PC-3 (cell line): ENCODE results near the gene PRDM10. TPM values are rescaled to one million over a fixed set of nuclear protein-coding genes. Genes with fewer than 3 reads are reported as not detected.

Experiments used
- ATAC-seq: fragments of 200-7000 bp; cut with Tn5 transposase; 2 replicates; pipeline ENCODE4 v1.9.1; 2020; ENCODE audit warnings: mild to moderate bottlenecking, moderate library complexity
- BruUV-seq: library from RNA; stranded (reverse); fragments of 400-500 nt; replicated peaks from 2 replicates; lab custom pipeline; 2021; lab: Mats Ljungman, UMichigan
- CTCF ChIA-PET: fragments of 300-600 bp; sonication (Branson Sonifier 250); formaldehyde crosslinking; loops from one replicate; lab custom pipeline; 2022; ENCODE audit warnings: antibody characterized with exemption; lab: Charles Lee
- POLR2A ChIA-PET: fragments of 300-600 bp; sonication (Branson Sonifier 250); formaldehyde crosslinking; loops from one replicate; lab custom pipeline; 2022; ENCODE audit warnings: antibody characterized with exemption; ENCODE audit not compliant: unreplicated experiment; lab: Charles Lee
- DNase-seq: peaks from one replicate; pipeline ENCODE4 v3.0.0-alpha.2; 2015
- H2AFZ ChIP-seq: fragments of 300-600 bp; sonication (generic); 2 replicates; pipeline ENCODE4 v1.6.0; 2016; ENCODE audit warnings: antibody characterized with exemption, low read length
- H3F3A ChIP-seq: fragments of 300-600 bp; sonication (generic); one replicate; pipeline ENCODE4 v1.6.0; 2017; ENCODE audit warnings: antibody characterized with exemption, low read length, control low read depth, mild to moderate bottlenecking; ENCODE audit not compliant: unreplicated experiment
- H3K27ac ChIP-seq: fragments of 300-600 bp; sonication (generic); 2 replicates; pipeline ENCODE4 v1.5.1; 2016; ENCODE audit warnings: mild to moderate bottlenecking, low read length
- H3K27me3 ChIP-seq: fragments of 300-600 bp; sonication (generic); 2 replicates; pipeline ENCODE4 v1.6.1; 2016; ENCODE audit warnings: low read length, mixed read lengths
- H3K36me3 ChIP-seq: fragments of 300-600 bp; sonication (generic); 2 replicates; pipeline ENCODE4 v1.6.1; 2016; ENCODE audit warnings: low read depth, mixed run types, low read length, mixed read lengths
- H3K4me1 ChIP-seq: fragments of 300-600 bp; sonication (generic); 2 replicates; pipeline ENCODE4 v1.5.1; 2016; ENCODE audit warnings: low read length; ENCODE audit not compliant: insufficient read depth
- H3K4me2 ChIP-seq: fragments of 300-600 bp; sonication (generic); 2 replicates; pipeline ENCODE4 v1.6.0; 2016; ENCODE audit warnings: low read length
- H3K4me3 ChIP-seq: fragments of 300-600 bp; sonication (generic); 2 replicates; pipeline ENCODE4 v1.5.1; 2016; ENCODE audit warnings: mild to moderate bottlenecking, low read length, mixed read lengths
- H3K79me2 ChIP-seq: fragments of 300-600 bp; sonication (generic); 2 replicates; pipeline ENCODE4 v1.6.1; 2017; ENCODE audit warnings: low read length, mixed read lengths
- H3K9ac ChIP-seq: fragments of 300-600 bp; sonication (generic); 2 replicates; pipeline ENCODE4 v1.6.0; 2016; ENCODE audit warnings: mild to moderate bottlenecking, low read length
- H3K9me2 ChIP-seq: fragments of 300-600 bp; sonication (generic); replicated peaks from 2 replicates; pipeline ENCODE4 v1.6.1; 2016; ENCODE audit warnings: mixed run types, low read length, mixed read lengths
- H3K9me3 ChIP-seq: fragments of 300-600 bp; sonication (generic); 2 replicates; pipeline ENCODE4 v1.6.1; 2016; ENCODE audit warnings: low read length, mixed read lengths
- H4K20me1 ChIP-seq: fragments of 300-600 bp; sonication (generic); 2 replicates; pipeline ENCODE4 v1.6.1; 2016; ENCODE audit warnings: low read length, mixed read lengths
- EZH2 ChIP-seq: fragments of 300-600 bp; sonication (generic); IDR thresholded peaks from one replicate; pipeline ENCODE4 v1.6.1; 2017; ENCODE audit warnings: antibody characterized with exemption, mild to moderate bottlenecking, low read length; ENCODE audit not compliant: unreplicated experiment
- EZH2phosphoT487 ChIP-seq: fragments of 300-600 bp; sonication (generic); IDR thresholded peaks from 2 replicates; pipeline ENCODE4 v1.6.1; 2018; ENCODE audit warnings: mild to moderate bottlenecking, antibody characterized with exemption, low read length, borderline replicate concordance
- intact Hi-C: fragments of 100-400 bp; cut with micrococcal nuclease; formaldehyde crosslinking; loops from 2 replicates; pipeline ENCODE4 v1.9.0; 2023
- total RNA-seq: library from RNA; depleted of rRNA; stranded (reverse); fragments of >200 nt; gene quantifications from 2 replicates; pipeline ENCODE4 v1.2.3, GENCODE V29; 2014
- TF ChIP-seq, protein P1 (sequence below): fragments of 300-600 bp; sonication (generic); conservative IDR thresholded peaks from 2 replicates; pipeline ENCODE4 v1.5.1; 2017; ENCODE audit warnings: antibody characterized with exemption, low read depth, mild to moderate bottlenecking, low read length

PRDM10 gene
- total RNA-seq, 1 experiment from 2014 or later = 7.3 TPM

DNA sequence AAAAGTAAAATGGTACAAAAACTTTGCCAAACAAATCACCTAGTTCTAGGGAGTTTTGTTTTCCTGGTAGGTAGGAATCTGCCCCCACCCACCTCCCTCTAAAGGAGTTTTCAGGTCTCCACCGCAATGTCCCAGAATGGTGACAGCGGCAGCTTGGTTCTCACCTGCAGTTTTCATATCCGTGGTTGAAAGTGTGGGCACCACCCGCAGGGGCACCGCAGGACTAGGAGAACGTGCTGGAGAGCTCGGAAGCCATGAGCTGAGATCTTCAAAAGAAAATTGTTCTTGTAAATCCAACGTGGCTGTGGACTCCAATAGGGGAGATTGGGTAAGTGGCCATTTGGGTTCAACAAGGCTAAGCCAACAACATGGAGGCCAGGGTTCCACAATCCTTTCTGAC lies 118.1 kb downstream of the PRDM10 start:
- Histone ChIP-seq H3K36me3 (peaks cover 95% of the 10 kb centered on the region), H3K27ac (no peak overlapping the region), H3F3A (no peaks in the 10 kb centered on the region), H3K79me2 (no peaks in the 10 kb centered on the region; the same call in 1 of the 2 replicates), H4K20me1 (no peaks in the 10 kb centered on the region), H3K27me3 (no peaks in the 10 kb centered on the region), H3K9ac (no peak overlapping the region), H3K4me3 (no peak overlapping the region), H3K4me2 (no peak overlapping the region), H3K9me2 (no peaks in the 10 kb centered on the region), H3K9me3 (no peaks in the 10 kb centered on the region), H2AFZ (no peak overlapping the region), H3K4me1 (no peaks in the 10 kb centered on the region)
- ChIA-PET POLR2A (no interaction called here), CTCF (no interaction called here)
- no TSS peak for BruUV-seq
- TF ChIP-seq EZH2 (no peak), EZH2phosphoT487 (no peak)
- intact Hi-C loops = no loop called here
- DNase-seq (no peak), ATAC-seq (no peak)

DNA sequence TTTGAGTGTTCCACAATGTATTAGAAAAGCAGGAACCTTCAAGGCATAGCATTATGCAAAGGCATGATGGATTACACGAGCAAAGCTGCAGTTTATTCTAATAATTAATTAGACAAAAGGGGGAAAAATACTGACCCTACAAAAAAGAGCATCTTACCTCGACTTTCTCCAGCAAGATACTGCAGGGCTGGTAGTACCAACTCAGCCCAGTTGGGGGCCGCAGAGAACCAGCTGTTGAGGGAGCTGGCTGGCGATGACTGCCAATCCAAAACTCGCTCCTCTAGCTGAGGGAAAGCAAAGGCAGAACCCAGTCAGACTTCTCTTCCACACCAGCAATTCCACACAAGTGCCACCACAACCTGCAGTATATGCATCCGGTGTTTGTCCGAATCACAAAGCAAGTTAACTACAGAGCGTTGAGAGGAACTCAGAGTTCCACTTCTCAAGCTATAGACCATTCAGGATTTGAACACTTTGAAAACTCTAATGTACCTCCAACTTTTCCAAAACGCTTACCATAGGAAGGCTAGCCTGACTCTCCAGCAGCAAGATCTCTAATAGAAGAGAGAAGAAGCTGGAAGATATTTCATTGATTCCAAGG lies 121.0 kb downstream of the PRDM10 start:
- peak; percentile 87 for ATAC-seq
- no peak overlapping the region for H2AFZ ChIP-seq
- no peaks in the 10 kb centered on the region for H3K9me3 ChIP-seq
- no peak overlapping the region for H3K4me2 ChIP-seq
- no TSS peak for BruUV-seq
- intact Hi-C loops = no loop called here
- H3K79me2 ChIP-seq = no peaks in the 10 kb centered on the region
- no peak overlapping the region for H3K27ac ChIP-seq
- peak; percentile 74 for DNase-seq
- H3K36me3 ChIP-seq = peaks cover 98% of the 10 kb centered on the region
- TF ChIP-seq EZH2 (no peak), EZH2phosphoT487 (no peak)
- TF ChIP-seq, protein P1, sequence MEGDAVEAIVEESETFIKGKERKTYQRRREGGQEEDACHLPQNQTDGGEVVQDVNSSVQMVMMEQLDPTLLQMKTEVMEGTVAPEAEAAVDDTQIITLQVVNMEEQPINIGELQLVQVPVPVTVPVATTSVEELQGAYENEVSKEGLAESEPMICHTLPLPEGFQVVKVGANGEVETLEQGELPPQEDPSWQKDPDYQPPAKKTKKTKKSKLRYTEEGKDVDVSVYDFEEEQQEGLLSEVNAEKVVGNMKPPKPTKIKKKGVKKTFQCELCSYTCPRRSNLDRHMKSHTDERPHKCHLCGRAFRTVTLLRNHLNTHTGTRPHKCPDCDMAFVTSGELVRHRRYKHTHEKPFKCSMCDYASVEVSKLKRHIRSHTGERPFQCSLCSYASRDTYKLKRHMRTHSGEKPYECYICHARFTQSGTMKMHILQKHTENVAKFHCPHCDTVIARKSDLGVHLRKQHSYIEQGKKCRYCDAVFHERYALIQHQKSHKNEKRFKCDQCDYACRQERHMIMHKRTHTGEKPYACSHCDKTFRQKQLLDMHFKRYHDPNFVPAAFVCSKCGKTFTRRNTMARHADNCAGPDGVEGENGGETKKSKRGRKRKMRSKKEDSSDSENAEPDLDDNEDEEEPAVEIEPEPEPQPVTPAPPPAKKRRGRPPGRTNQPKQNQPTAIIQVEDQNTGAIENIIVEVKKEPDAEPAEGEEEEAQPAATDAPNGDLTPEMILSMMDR = peak; percentile 86
- no peaks in the 10 kb centered on the region for H3K9me2 ChIP-seq
- ChIA-PET POLR2A (interaction anchor here (0.5 kb wide), 1 partner anchor 189 kb away, joined by 7 read pairs; no protein-coding TSS in a partner anchor), CTCF (interaction anchor here (0.5 to 1.5 kb wide), 4 partner anchors 185 to 428 kb away, joined by 3 to 20 read pairs (median 4); no protein-coding TSS in a partner anchor)
- no peaks in the 10 kb centered on the region for H3K4me1 ChIP-seq
- H3K9ac ChIP-seq = no peak overlapping the region
- no peak overlapping the region for H3K4me3 ChIP-seq
- H3F3A ChIP-seq = no peaks in the 10 kb centered on the region
- H4K20me1 ChIP-seq = no peaks in the 10 kb centered on the region
- H3K27me3 ChIP-seq = no peaks in the 10 kb centered on the region

DNA sequence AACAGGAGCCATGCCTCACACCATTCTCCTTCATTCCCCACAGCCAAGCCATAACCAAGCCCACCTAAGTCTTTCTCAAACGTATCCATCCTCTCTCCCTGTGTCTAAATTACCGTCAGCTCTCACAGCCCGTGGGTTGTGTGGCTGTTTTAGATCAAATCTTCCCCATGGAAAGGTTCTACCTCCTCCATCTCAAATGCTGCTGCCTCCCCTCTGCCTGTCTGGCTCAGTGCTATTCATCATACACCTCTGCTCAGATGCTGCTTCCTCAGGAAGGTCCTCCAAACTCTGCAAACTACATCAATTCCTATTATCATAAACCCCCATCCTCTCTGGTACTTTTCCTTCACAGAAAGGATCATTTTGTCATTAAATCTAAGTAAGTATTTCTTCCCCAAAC lies 122.3 kb downstream of the PRDM10 start:
- intact Hi-C loops = no loop called here
- BruUV-seq = no TSS peak
- Histone ChIP-seq H3K4me2 (no peak overlapping the region), H3F3A (no peaks in the 10 kb centered on the region), H3K4me3 (no peak overlapping the region), H3K36me3 (peaks cover 98% of the 10 kb centered on the region), H3K9me2 (no peaks in the 10 kb centered on the region), H3K27me3 (no peaks in the 10 kb centered on the region), H3K9ac (no peak overlapping the region), H3K79me2 (no peaks in the 10 kb centered on the region), H3K27ac (no peak overlapping the region), H4K20me1 (no peaks in the 10 kb centered on the region), H3K4me1 (no peaks in the 10 kb centered on the region), H2AFZ (no peak overlapping the region), H3K9me3 (no peaks in the 10 kb centered on the region)
- TF ChIP-seq EZH2phosphoT487 (no peak), EZH2 (no peak)
- TF ChIP-seq, protein P1 = no peak
- ChIA-PET CTCF (no interaction called here), POLR2A (no interaction called here)
- DNase-seq = no peak
- no peak for ATAC-seq
